HG03571 (cell line): ENCODE results near the gene POU6F1.

Experiments used
- ATAC-seq: cut with Tn5 transposase; IDR thresholded peaks from one replicate; pipeline ENCODE4 v1.9.1; 2021; ENCODE audit not compliant: unreplicated experiment

The POU6F1 gene

DNA sequence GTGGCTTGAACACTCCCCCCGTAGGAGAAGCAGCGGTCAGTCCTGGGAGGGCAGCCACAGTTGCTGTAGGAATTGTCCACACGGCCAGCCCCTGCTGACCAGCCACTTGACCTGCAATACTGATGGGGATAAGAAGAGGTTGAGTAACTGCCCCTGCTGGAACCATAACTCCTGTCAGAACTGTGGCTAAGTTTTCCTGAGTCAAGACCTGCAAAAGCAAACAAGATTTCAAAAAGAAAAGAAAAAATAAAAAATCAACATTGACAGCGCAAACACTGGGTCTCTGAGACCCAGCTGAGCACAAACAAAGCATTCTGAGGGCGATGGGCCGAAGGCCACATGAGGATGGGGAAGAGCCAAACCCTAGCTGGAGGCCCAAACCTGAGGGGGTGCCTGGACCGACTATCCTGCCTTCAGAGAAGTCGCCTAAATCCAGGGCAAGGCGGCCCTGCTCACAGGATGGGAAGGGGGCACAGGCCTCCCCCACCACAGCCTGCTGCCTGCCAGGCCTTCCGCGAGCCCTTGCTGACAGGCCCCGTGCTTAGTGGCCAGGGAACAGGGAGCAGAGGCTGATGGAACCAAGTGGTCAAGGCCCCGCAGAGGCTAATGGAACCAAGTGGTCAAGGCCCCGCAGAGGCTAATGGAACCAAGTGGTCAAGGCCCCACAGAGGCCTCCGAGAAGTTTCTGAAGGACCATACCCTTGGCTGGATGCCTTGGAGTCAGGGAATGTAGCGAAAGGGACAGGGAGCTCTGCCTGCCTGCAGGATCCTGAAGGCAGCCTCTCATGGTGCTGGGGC is 19.1 kb downstream of the POU6F1 start:
- ATAC-seq: no peak

DNA sequence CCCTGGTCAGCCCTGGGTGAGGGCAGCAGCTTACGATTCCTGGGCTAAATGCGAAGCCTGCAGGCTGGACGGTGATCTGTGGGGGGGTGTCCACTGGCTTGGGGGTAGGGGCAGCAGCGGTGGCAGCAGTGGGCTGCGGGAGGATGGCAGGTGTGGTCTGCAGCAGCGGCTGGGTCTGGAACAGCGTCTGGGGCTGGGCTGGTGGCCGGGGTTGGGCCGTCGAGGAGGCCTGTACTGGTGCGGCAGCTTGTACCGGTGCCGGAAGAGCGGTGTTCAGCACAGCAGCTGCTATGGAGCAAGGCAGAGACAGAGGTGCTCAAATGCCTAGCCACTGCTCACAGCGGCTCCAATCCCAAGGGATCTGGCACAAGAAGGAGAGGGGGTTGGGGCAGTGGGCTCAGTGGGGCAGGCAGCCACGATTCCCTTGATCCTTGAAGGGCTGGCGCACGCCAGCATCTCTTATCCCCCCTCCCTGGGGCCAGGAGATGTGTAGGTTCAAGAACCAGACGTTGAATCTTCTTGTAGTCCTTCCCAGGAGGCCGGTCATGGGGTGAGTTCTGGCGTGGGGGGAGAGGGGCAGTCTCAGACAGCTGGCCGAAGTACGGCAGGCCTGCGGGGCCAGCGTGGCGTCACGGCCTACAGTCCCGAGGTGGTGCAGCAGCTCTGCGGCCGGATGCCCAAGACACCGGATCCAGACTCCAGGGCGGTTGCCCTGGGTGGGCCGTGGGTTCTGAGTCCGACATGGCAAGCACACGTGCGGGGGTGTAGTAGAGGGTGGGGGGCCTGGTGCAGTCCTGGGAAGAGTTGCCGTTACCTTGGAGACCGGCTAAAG is 19.9 kb downstream of the POU6F1 start:
- ATAC-seq: no peak

DNA sequence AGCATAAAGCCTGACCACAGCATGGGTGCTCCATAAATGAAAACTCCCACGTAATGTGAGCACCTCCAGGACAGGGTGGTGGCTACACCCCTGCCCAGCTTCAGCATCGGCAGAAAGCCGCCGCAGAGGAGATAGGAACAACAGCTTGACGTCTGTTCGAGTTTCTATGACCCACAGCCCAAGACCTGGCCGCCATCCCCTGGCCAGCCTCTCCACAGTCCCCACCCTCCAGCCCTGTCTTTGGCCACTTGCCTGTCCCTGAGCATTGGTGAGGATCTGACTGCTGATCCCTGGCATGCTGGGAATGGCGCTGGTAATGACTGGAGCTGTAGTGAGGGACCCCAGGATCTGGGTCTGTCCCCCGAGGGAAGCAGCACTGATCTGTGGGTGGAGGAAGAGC is 21.3 kb downstream of the POU6F1 start:
- no peak for ATAC-seq

DNA sequence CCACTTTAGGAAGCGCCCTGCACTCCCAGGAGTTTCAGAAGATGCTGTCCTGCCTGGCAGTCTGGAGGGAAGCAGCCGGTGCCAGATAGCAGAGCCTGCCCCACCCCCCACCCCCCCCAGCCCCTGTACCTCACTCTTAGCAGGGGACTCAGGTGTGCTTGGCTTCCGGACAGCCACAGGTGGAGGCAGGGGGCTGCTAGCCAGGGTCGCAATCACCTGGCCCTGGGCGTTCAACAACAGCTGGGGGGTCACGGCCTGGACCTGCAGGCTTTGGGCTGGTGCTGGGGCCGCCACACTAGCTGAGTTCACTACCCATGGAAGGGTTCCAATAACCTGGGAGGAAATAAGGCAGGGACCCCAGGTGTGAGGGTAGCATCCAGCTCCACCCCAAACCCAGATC is 22.0 kb downstream of the POU6F1 start:
- no peak for ATAC-seq

DNA sequence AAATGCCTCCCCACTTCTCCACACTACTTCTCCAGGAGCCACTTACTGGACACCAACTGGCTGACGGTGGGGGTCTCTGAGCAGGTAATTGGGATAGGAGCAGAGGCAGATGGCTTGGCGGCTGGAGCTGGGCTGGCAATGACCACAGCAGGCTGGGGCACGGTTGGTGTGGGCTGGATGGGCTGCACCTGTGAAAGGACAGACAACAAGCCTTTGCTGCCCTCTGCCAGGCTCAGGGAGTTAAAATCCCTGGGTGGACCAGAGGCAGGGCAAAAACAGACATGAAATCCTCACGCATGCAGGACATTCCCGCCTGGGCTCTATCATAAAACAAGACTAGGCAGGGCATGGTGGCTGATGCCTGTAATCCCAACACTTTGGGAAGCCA is 25.6 kb downstream of the POU6F1 start:
- no peak for ATAC-seq

DNA sequence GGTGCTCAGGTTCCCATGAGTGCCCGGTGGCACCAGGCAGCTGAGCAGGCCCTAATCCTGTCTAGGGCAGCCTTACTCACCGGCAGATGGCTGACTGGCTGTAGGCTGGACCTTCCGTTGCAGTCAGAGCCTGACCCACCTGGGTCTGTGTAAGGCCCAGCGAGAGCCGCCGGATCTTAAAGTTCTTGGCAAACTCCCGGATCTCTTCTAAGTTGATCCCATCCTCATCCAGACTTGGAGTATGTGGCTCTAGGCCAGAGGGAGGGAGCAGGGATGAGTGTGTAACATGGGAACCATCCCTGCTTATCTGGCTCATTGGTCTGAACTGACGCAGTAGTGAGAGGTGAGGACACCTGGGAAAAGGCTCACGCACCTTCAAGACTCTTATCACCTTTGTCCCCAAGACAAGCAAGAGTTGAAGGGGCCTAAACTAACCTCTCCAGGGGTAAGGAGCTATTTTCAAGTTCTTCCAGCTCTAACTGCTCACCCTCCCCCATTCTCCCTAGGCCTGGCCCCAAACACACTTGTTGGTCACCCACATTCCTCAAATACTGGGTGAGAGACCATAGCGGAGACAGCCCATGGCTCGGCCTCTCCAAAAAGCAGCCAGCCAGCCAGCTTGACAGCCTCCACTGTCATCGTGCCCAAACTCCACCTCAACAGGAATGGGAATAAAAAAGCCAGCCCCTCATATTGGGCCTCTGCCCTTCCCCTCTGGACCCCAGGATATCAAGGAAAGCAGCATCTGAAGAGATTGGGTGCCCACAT is 26.2 kb downstream of the POU6F1 start:
- ATAC-seq: no peak

DNA sequence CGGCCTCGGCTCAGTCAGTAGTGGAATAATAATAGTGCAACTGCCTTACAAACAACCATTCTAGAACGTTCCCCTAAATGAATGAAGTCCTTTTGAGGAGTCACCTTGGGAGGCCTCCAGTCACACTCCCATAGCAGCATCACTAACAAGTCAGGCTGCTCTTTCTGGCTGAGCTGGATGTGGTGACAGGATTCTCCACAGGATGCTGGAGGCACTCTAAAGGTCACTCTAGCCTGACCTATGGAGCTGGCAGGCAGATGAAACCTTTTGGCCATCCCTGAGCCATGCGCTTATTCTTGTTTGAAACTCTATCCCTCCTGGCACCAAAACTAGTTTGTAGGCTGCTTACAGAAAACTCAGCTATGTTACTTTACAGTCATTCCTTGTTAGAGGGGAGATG is 27.0 kb downstream of the POU6F1 start:
- ATAC-seq: no peak

DNA sequence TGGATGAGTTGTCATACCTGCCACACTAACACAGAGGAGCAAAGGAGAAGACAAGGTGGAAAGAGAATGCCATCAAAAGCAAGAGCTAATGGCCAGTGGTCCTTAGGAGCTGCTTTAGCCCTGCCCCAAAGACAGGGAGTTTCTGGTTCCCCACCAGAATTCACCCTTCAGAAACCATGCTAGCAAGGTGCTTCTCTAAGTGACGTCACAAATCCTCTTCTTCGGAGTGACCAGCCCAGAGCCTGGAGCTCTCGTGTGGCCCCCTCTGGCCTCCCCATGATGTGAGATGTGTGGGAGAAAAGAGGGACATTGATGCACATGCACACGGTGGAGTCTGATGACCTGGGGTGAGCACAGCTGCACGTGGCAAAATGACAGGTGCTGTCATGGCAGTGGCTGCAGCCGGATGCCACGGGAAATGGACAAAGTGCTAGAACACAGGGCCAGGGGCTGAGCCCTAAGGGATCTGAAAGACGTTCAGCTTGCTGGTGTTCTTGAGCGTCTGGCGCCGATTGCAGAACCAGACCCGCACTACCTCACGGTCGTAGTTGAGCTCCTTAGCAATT is 28.0 kb downstream of the POU6F1 start:
- ATAC-seq: no peak

DNA sequence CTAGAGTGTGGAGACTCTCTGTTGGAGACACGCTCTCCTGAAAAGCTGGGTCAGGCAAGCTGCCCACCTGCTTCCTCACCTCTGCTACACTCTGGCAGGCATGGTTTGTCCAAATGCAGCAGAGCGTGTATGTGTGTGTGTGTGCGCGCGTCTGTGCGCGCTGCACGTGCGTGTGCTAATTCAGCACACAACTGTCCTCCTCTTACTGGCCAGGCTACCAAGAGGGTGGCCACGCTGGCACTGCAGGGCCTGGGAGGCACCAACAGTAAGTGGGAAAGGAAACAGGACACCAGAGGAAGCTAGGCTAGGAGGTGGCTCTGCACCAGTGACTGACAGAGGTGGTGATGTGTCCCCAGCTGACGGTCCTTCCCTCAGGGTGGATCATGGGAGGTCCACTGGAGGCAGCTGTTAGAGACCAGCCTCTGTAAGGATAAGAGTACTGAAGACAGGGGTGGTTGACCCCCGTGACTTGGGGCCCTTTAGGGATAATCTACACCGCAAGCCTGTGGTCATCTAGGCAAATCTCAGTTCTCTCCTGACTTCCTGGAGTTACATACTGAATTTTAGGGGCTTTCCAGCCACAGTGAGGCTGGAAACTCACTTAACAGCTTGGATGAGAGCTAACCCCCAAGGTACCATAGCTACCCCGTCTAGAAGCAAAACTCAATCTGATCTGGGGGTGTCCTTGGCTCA is 29.4 kb downstream of the POU6F1 start:
- peak; percentile 53 for ATAC-seq

DNA sequence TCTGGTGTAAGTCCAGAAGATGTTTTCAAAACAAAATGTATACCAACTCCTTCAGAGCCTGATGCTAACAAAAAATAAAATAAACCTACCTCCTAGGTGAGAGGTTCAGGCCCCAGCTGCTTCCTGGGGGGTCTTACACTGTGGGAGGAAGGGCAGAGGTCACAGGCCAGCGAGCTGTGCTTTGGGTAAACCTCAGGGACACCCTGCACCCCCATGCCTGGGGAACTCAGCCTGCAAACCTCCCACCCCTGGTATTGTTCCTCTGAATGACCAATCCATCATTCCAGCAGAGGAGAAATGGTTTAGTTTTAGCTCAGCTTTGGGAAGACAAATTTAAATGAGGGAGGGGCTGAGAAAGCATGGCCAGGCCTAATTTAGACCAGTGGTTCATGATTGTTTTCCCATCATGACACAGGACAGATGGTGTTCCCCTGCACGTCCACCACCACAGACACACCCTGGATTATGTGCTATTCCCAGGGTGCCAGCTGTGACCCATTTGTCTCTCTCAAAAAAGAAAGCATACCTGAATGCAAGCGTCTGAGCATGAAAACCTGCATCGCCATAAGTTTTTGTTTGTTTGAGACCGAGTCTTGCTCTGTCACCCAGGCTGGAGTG is 30.4 kb downstream of the POU6F1 start:
- no peak for ATAC-seq

DNA sequence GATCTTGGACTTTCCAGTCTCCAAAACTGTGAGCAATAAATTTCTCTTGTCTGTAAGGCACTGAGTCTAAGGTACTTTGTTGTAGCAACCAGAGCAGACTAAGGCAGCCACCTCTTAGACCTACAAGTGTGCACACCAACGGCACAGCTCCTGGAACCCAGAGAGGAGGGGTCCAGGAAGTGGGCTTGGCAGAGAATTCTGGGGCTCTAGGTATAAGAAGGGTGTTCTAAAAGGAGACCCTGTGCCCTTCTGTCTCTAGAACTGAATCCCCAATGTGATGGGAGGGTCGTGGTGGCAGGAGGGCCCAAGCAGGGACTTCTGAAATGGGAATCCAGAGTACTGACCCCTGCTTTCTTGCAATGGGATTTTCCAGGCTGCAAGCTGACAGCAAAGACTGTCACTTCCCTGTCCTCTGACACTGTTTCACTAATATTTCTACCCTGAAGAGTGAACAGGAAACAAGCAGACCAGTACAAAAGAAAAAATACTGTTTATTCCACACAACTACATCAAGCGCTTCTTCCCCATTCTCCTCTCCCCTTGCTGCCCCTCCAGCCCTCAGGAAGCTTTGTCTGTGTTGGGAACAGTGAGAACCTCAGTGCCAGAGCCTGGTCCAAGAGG is 31.3 kb downstream of the POU6F1 start:
- ATAC-seq: no peak

DNA sequence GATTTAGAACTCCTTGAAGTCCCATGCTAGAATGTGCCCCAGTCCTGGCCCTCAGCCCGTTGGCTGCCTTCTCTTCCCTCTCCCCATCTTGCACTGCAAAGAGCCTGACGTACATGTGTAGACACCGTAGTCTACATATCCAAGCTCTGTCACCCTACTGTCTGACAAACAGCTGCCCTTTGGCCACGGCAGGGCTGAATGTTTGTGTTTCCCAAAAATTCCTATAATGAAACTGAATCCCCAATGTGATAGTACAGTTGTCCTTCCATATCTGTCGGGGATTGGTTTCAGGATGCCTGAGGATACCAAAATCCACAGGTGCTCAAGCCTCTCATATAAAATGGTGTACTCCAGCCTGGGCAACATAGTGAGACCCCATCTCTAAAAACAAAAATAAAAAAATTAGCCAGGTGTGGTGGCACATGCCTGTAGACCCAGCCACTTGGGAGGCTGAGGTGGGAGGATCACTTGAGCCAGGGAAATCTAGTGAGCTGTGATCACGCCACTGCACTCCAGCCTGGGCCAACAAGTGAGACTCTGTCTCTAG is 32.6 kb downstream of the POU6F1 start:
- ATAC-seq: no peak

DNA sequence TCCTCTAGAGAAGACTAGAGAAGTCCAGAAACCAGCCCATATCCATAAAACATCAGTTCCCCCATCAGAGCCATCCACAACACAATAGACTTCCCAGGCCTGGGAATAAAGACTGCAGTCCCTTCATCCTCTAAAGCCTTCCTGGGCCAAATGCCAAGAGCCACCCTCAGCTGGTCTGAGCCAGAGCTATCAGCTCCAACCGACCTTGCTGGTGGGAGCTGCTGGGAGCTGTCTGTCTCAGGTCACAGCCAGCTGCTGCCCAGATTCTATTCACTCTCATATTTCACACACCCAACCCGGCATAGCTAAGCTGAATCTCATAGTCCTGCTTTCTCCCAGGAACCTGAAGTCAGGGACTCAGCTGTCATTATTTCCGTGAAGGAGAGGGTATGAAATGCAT is 34.0 kb downstream of the POU6F1 start:
- no peak for ATAC-seq

DNA sequence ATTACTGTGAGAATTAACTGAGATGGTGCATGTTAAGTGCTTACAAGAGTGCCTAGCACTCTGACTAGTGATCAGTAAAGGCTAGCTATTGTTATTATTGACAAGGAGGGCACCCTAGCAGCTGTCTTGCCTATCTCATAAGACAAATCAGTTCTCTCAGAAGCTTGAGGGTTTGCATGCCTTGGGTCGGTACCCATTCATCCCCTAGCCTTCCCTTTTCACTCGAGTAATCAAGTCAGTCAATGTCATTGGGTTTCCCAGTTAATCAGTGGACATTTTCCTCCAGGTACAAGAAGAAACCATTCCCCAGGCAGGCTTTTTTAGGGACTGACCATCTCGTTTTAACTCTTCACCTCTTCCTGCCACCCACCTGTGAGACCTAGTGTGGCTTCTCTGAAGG is 34.5 kb downstream of the POU6F1 start:
- no peak for ATAC-seq

DNA sequence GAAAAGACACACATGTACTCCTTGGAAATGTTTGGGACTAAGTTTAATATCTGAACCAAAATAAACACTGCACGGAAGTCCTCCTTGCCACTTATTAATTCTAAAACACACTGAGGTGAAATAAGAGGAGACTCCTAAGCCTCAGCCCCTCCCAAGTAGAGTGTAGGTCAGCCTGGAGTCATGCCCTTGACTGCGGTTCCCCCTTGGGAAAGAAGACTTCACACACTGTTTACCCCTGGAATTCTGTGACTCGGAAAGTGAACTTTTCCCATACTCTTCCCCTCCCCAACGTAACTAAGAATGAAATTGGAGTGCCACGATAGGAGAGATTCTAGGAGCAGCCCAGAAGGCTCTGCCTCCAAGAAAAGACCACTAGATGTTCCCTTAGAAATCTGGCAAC is 36.3 kb downstream of the POU6F1 start:
- no peak for ATAC-seq

DNA sequence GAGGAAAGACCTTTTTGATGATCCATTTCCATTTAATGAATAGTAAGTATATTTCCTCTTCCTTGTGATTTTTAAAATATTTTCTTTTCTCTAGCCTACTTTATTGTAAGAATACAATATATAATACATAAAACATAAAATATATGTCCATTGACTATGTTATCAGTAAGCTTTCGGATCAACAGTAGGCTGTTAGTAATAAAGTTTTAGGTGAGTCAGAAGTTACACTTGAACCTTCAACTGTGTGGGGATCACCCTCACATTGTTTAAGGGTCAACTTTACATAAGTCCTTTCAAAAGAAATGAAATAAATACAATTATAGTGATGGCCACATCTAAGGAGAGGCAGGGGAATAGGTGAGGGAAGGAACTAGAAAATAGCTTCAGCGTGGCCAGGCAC is 40.0 kb downstream of the POU6F1 start:
- no peak for ATAC-seq

DNA sequence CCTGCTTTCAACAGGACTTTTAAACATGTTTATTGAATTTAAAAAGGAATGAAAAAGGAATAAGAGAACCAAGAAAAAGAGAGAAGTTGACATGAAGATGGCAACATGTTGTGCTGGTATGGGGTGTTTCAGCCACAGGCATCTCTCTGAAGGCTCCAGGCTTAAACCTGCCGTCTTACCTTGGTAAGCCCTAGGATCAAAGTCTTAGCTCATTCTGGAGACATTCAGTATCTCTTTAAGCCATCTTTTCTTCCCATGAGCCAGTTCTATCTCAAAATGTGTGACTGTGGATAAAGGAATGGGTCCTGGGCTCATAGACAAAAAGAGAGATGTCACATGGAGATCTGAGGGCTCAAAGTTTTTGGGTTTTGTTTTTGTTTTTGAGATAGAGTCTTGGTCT is 43.4 kb downstream of the POU6F1 start:
- no peak for ATAC-seq

DNA sequence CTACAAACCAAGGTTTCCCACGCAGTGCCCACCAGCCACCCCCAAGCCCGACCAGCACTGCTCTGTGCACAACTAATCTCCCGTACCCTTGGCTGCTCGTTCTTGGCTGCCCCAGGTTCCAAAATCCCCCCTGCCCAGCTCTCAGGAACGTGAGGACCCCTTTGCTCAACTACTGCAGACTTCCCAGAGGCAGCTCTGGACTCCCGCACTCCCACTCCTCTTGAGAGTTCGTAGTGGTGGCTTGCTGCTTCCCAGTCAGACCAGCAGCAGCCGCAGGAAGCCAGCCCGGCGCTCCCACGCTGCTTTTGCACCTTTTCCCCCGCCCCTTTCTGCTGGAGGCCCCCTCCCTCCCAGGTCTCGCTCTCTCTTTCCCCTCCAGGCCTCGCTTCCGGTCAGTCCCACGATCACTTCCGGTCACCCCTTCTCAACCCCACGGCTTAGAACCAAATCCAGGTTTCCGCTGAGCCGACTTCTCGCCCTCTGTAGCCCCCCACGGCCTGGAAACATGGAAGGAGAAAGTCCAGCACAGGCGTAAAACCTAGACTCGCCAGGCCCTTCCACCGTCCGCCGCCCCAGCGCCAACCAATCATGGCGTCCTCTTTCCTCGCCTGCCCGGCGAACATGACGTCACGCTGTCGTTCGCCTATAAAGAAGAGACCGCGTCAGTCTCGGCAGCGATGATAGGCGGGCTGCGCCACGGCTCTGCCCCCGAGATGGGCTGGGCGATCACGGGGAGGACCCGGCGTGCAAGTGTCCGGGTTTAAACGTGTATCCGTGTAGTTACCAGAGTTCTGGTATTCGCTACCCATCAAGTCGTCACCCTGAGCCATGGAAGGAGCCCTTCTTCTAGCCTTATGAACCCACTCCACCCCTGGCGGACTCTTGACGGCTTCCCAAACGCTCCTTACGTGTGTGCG is 45.1 kb downstream of the POU6F1 start, which contains the start of gene TFCP2:
Gene TFCP2 (minus strand): TSS at position 621 of the 917 bp plus-strand sequence. CDS start 713 bp downstream, outside the sequence.
- peak; percentile 95 for ATAC-seq
